Measurements from ENCODE around the gene MAML2.
"Not testable (repeated sequence)": the region's sequence is repeated elsewhere in the genome, so short reads cannot be mapped to it uniquely, and the experiment has no call there.

MAML2 gene

DNA sequence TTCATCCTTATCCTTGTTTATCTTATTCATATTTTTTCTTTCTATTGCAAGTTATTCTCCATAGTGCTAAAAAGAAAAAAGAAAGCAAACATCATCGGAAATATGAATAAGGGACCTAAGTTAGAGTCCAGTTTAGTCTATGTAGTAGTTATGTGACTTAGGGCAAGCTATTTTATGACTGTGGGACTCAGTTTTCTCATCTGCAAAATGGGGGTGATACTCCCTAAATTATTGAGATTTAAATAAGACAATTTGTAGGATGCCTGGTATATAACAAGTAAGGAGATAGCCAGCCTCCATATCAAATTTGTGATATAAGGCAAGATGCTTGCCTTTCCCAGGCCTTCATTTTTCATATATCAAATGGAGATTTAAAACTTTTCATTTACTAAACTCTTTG is 69.5 kb downstream of the MAML2 start:
- TF ChIP-seq, protein P1, sequence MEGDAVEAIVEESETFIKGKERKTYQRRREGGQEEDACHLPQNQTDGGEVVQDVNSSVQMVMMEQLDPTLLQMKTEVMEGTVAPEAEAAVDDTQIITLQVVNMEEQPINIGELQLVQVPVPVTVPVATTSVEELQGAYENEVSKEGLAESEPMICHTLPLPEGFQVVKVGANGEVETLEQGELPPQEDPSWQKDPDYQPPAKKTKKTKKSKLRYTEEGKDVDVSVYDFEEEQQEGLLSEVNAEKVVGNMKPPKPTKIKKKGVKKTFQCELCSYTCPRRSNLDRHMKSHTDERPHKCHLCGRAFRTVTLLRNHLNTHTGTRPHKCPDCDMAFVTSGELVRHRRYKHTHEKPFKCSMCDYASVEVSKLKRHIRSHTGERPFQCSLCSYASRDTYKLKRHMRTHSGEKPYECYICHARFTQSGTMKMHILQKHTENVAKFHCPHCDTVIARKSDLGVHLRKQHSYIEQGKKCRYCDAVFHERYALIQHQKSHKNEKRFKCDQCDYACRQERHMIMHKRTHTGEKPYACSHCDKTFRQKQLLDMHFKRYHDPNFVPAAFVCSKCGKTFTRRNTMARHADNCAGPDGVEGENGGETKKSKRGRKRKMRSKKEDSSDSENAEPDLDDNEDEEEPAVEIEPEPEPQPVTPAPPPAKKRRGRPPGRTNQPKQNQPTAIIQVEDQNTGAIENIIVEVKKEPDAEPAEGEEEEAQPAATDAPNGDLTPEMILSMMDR (IDR thresholded peaks at IDR 0.05), result no peak
- no peak for TF ChIP-seq ZFX (IDR thresholded peaks at IDR 0.05; ENCODE audit: borderline replicate concordance)
- no peak overlapping the region for H3K27ac ChIP-seq

DNA sequence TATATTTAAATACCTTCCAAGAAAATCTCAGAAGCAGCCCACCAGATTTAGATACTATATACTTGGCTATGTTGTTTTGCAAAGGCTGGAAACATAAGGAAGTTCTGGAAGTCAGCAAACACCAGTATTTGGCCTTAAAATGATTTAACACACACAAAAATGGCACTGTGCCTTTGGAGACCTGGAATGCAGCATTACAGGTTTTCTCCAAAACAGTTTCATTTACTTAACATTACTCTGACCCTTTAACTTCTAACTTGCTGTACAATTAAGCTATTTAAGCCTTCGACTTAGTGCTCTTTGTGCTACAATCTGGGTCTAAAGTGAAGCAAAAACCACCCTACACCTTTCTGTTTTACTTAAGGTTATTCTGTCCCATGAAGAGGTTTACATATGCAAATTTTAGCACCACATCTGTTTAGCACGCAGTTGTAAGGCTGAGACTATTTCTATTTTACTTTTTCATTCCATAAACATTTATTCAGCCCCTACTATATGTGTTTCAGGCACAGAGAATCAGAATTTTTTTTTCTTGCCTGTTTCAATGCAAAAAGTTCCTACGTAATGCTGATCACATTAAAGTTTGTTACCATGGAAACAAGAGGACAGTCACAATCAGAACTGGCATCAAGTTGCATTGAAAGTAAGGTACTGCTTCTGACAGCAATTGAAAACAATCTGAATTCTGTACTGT is 70.3 kb downstream of the MAML2 start:
- H3K27ac ChIP-seq, result no peak overlapping the region
- no peak for TF ChIP-seq ZFX (IDR thresholded peaks at IDR 0.05; ENCODE audit: borderline replicate concordance)
- TF ChIP-seq, protein P1 (IDR thresholded peaks at IDR 0.05), result no peak

DNA sequence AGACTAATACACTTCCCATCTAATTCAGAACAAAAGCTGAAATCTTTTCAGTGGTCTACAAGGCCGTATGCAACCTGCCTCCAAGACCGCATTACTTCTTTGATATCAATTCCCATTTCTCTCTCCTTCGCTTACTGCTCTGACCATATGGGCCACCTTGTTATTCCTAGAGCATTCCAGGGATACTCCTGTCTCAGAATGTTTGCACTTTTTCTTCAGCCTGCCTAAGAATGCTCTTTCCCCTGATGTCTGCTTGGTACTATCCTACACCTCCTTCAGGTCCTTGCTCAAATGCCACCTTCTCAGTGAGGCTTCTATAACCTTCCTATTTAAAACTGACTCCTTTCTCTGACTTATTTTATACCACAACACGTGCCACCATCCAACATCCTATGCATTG is 71.2 kb downstream of the MAML2 start:
- TF ChIP-seq ZFX (IDR thresholded peaks at IDR 0.05; ENCODE audit: borderline replicate concordance), result no peak
- TF ChIP-seq, protein P1 (IDR thresholded peaks at IDR 0.05), result no peak
- H3K27ac ChIP-seq, result no peak overlapping the region

DNA sequence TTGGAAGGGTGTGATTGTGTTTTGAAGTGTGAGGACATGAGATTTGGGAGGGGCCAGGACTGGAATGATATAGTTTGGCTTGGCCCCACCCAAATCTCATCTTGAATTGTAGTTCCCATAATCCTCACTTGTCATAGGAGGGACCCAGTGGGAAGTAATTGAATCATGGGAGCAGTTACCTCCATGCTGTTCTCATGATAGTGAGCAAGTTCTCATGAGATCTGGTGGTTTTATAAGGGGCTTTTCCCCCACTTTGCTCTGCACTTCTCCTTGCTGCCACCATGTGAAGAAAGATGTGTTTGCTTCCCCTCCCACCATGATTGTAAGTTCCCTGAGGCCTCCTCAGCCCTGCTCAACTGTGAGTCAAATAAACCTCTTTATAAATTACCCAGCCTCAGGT is 71.6 kb downstream of the MAML2 start:
- not testable (repeated sequence) for H3K27ac ChIP-seq

DNA sequence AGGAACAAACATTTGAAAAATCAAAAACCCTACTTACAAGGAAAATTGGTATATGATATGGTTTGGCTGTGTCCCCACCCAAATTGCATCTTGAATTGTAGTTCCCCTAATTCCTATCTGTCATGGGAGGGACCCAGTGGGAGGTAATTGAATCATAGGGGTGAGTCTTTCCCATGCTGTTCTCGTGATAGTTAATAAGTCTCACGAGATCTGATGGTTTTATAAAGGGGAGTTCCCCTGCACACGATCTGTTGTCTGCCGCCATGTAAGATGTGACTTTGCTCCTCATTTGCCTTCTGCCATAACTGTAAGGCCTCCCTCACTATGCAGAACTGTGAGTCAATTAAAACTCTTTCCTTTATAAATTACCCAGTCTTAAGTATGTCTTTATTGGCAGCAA is 74.5 kb downstream of the MAML2 start:
- H3K27ac ChIP-seq, result not testable (repeated sequence)

DNA sequence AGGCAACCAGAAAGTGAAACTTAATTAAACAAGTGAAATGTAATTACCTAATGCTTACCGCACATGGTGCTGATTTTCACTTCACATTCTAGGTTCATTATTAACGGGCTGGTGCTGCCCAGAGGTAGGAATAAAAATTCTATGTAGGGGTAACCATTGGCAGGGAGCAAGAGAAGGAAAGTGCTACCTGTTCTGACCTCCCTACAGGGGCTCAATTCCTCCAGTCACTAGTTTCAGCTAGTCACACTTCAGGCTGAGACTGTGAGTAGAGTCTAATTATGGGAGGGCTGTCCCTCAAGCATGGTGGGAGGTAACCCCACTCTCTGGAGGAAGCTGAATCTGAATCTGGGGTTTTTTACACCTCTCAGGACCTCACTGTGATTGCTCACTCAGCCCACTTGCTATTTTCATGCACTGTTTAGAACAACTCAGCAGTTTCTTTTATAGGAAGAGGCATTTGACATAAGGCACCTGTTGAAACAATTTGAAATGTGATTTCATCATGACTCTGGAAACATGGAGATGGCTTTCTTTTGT is 75.4 kb downstream of the MAML2 start:
- TF ChIP-seq, protein P1 (IDR thresholded peaks at IDR 0.05), result no peak
- TF ChIP-seq ZFX (IDR thresholded peaks at IDR 0.05; ENCODE audit: borderline replicate concordance), result no peak
- no peak overlapping the region for H3K27ac ChIP-seq

DNA sequence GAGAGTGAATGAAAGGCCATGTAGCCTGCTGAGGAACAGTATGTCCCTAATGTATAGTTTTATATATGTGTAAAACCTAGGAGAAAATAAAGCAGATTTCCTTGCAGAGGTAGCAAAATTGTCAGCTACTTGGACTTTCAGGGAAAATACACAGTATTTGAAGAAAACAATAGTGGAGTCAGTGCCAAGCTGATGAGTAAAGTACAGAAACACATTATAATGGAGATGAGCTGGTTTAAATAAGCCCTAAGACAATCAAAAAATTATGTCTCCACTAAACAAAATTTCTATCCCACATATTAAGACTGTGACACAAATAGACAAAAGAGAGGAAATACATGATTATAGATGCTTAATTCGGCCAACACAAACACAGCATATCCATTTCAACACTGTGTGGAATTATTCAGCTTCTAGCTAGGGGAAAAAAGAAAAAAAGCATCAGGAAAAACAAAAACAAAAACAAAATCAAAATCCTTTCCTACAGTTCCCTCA is 75.9 kb downstream of the MAML2 start:
- no peak overlapping the region for H3K27ac ChIP-seq
- TF ChIP-seq, protein P1 (IDR thresholded peaks at IDR 0.05), result no peak
- TF ChIP-seq ZFX (IDR thresholded peaks at IDR 0.05; ENCODE audit: borderline replicate concordance), result no peak

DNA sequence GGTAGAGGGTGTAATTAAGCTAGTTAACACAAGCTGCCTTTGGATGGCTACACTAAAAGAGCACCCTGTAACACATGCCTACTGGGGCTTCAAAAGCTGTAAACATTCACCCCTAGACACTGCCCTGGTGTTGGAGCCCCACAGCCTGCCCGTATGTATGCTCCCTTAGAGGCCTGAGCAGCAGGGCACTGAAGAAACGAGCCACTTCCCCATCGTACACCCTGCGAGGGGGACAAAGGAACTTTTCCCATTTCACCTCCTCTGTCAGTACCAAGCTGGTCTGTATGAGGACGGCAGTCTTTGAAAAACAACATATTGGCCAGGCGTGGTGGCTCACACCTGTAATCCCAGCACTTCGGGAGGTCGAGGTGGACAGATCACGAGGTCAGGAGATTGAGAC is 77.0 kb downstream of the MAML2 start:
- H3K27ac ChIP-seq, result no peak overlapping the region
- TF ChIP-seq, protein P1 (IDR thresholded peaks at IDR 0.05), result no peak
- no peak for TF ChIP-seq ZFX (IDR thresholded peaks at IDR 0.05; ENCODE audit: borderline replicate concordance)

All from 22Rv1 (cell line).